Kidney epithelial cell (primary cell): ENCODE measurements around the gene PHC2. TPM values are rescaled to one million over a fixed set of nuclear protein-coding genes. Genes with fewer than 3 reads are reported as not detected.

ENCODE experiments used
- DNase-seq: peaks from one replicate; pipeline ENCODE4 v3.0.0-alpha.2; 2010; ENCODE audit warnings: low read depth
- H3K27me3 ChIP-seq: 2 replicates; pipeline ENCODE4 v1.6.0; 2011; ENCODE audit warnings: low read length; ENCODE audit not compliant: control insufficient read depth, insufficient read depth
- H3K36me3 ChIP-seq: 2 replicates; pipeline ENCODE4 v1.5.1; 2011; ENCODE audit warnings: low read length; ENCODE audit not compliant: control insufficient read depth, insufficient read depth
- H3K4me3 ChIP-seq: 2 replicates; pipeline ENCODE4 v1.5.1; 2011; ENCODE audit warnings: low read depth, mild to moderate bottlenecking, control low read depth, low read length
- total RNA-seq: library from RNA; depleted of rRNA; stranded (reverse); fragments of >200 nt; gene quantifications from 2 replicates; pipeline ENCODE4 v1.2.3, GENCODE V29; 2015
- TF ChIP-seq, protein P1 (sequence below): IDR thresholded peaks from 2 replicates; pipeline ENCODE4 v1.5.1; 2011; ENCODE audit warnings: mild to moderate bottlenecking, moderate library complexity, low read length, control low read depth, inconsistent platforms; ENCODE audit not compliant: insufficient read depth, poor library complexity, severe bottlenecking

The PHC2 gene
- total RNA-seq, 1 donor from 2014 or later, result 216 TPM

DNA sequence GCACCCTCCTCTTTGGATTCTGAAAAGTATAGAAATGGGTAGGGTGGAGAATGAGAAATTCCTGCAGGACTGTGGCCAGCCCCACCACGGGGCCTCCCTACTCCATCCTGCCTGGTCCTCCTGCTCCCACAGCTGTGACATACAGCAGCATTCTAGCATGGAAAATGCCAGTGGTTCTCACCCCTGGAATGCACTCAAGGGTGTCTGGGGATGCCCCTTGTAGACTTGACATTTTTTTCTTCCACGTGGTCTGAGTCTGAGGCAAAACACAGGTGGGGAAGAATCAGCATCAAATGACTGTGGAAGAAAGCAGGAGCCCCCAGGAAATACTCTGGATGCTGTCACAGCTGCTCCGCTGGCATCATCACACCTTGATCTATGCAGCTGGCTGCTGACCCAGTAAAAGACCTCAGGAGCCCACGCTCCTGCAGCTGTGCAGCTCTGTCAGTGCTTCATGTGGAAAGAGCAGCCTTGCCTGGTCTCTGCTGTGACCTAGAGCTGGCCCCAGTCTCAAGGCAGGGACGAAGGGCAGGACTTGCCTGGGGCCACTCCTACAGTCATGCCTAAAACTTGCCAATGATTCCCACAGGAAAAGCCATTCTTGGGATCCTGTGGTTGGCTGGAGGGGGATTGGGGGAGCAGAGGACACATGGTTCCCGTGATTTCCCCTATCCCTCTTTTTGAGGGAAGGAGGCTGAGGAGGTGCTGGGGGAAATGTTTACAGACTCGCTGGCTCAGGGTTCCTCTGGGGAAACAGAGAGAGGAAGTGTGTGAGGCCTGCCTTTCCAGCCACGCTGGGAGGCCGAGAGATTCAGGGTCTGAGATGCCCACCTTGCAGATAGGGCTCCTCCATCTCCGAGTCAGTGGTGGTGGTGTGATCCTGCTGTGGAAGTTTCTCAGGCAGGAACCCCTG lies 99.2 kb downstream of the PHC2 start:
- peaks cover 8% of the 10 kb centered on the region for H3K36me3 ChIP-seq

DNA sequence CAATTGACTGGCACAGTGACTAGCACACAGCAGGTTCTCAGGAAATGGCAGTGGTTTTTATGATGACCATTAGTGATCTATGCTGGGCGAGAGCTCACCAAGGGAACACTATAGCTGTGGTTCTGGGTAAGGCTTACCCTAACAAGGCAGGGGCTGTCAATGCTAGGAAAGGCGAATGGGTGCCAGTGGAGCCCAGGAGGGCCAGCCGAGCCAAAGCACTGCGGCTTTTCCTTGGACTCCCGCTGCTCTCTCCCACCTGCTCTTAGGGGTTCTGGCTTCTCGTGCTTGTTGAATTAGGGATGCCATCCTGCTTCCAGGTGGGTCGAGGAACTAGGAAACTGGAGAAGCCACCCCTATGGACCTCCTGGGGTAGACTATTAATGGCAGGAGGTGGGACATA lies 100.0 kb downstream of the PHC2 start:
- TF ChIP-seq, protein P1, sequence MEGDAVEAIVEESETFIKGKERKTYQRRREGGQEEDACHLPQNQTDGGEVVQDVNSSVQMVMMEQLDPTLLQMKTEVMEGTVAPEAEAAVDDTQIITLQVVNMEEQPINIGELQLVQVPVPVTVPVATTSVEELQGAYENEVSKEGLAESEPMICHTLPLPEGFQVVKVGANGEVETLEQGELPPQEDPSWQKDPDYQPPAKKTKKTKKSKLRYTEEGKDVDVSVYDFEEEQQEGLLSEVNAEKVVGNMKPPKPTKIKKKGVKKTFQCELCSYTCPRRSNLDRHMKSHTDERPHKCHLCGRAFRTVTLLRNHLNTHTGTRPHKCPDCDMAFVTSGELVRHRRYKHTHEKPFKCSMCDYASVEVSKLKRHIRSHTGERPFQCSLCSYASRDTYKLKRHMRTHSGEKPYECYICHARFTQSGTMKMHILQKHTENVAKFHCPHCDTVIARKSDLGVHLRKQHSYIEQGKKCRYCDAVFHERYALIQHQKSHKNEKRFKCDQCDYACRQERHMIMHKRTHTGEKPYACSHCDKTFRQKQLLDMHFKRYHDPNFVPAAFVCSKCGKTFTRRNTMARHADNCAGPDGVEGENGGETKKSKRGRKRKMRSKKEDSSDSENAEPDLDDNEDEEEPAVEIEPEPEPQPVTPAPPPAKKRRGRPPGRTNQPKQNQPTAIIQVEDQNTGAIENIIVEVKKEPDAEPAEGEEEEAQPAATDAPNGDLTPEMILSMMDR, result no peak
- H3K27me3 ChIP-seq, result no peaks in the 10 kb centered on the region
- DNase-seq, result no peak
- H3K4me3 ChIP-seq, result no peak overlapping the region
- peaks cover 8% of the 10 kb centered on the region for H3K36me3 ChIP-seq

More for the DNA sequence above, 99.2 kb downstream of the PHC2 start:
- Histone ChIP-seq H3K27me3 (no peaks in the 10 kb centered on the region), H3K4me3 (no peak overlapping the region)
- TF ChIP-seq, protein P1, result no peak
- DNase-seq, result no peak

DNA sequence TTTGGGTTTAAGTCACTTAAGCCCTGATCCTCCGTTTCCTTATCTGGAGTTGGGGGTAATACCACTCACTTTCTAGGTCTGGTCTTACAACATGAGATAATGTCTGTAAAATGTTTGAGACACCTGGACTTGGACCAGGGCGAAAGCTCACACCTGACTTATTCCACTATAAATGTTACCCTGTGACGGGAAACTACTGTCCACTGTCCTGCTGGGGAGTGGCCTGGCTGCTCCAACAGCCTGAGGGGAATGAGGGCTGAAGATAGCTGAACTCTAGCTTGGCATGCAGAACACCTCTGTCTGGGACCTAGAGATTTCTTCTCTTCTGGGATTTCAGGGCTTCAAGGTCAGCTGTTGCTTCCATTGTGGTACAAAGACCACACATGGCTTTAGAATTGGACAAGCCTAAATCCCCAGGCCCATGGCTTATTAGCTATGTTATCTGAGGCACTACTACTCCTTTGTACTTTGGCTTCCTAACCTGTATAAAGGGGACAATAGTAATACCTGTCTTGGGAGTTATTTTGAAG lies 100.5 kb downstream of the PHC2 start:
- no peak overlapping the region for H3K4me3 ChIP-seq
- TF ChIP-seq, protein P1, result no peak
- H3K27me3 ChIP-seq, result no peaks in the 10 kb centered on the region
- DNase-seq, result no peak
- peaks cover 8% of the 10 kb centered on the region for H3K36me3 ChIP-seq

DNA sequence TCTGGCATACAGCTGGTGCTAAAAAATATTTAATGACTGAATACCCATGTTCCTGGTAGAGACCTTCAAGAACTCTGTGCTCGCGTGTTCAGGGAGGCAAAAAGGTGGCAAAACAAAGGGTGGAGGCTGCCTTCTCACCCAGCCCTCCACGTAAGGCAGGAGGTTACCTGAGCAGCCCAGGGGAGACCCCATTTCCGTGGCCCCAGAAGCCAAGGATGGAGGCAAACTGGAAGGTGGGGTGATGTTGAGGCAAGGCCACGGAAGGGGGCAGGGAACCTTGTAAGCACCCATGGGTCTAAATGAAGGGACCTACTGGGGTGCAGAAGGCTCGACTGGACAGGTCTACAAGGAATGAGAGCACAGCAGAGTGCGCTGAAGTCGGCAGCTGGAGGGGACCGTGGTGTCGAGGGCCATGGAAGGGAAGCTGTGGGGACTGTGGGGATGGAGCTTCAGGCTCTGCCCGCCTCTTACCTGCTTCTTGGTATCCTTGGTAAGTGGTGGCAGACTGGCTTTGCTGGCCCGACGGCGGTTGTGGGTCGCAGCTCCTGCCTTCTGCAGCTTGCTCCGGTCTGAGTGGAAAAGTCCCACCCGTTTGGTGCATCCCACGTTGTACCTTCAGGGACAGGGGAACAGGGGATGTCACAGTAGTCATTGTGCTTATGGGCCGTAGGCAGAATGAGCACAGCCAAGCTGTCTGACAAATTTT lies 101.1 kb downstream of the PHC2 start:
- peaks cover 9% of the 10 kb centered on the region for H3K36me3 ChIP-seq
- DNase-seq, result no peak
- H3K27me3 ChIP-seq, result no peaks in the 10 kb centered on the region
- no peak overlapping the region for H3K4me3 ChIP-seq
- TF ChIP-seq, protein P1, result no peak

DNA sequence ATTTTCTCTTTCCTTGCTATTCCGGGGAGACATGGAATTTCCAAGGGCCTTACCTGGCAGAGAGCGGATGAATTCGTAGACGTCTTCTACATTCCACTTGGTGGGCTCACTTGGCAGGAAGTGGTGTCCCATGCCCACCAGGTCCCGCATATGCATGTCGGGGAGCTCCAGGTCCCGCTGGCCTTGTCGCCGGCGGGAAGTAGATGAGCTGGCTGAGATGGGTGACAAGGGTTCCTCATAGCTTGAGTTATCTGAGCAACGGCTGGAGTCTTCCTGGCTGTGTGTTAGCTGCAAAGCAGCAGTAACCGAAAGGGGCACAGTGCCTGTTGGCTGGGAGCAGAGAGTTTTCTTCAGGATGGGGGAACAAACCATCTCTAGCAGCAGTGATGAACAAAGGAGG lies 102.1 kb downstream of the PHC2 start:
- peaks cover 16% of the 10 kb centered on the region for H3K36me3 ChIP-seq
- no peaks in the 10 kb centered on the region for H3K27me3 ChIP-seq
- H3K4me3 ChIP-seq, result no peak overlapping the region
- DNase-seq, result no peak
- TF ChIP-seq, protein P1, result no peak
